Right ventricle myocardium inferior (tissue), 1 donor: ENCODE data around the gene LRP1. TPM values are rescaled to one million over a fixed set of nuclear protein-coding genes. Genes with fewer than 3 reads are reported as not detected.

Experiments used
- ATAC-seq: fragments of 200-7000 bp; cut with Tn5 transposase; one replicate; pipeline ENCODE4 v1.9.1; 2020; ENCODE audit warnings: mild to moderate bottlenecking, moderate library complexity
- DNase-seq: peaks from one replicate; pipeline ENCODE4 v3.0.0; 2021; ENCODE audit errors: missing footprints
- intact Hi-C: fragments of 100-400 bp; cut with DNase I; formaldehyde crosslinking; loops from one replicate; pipeline ENCODE4 v1.11.0; 2022
- microRNA-seq: library from miRNA; unstranded; fragments of <30 nt; microRNA quantifications from one replicate; pipeline ENCODE4 v1.2.0, GENCODE V29; 2020
- total RNA-seq: library from RNA; stranded (reverse); fragmentation: NEBNext Ultra II Directional; extraction: Animal tissue kit (Norgen Biotek cat#: 25700); gene quantifications from one replicate; pipeline ENCODE4 v1.2.1, GENCODE V29; 2021
- donor health status: DM: no; HTN: yes; CAD: no; lungs with severe emphysema.

Gene LRP1
- total RNA-seq, 1 donor from 2014 or later, result 143 TPM

DNA sequence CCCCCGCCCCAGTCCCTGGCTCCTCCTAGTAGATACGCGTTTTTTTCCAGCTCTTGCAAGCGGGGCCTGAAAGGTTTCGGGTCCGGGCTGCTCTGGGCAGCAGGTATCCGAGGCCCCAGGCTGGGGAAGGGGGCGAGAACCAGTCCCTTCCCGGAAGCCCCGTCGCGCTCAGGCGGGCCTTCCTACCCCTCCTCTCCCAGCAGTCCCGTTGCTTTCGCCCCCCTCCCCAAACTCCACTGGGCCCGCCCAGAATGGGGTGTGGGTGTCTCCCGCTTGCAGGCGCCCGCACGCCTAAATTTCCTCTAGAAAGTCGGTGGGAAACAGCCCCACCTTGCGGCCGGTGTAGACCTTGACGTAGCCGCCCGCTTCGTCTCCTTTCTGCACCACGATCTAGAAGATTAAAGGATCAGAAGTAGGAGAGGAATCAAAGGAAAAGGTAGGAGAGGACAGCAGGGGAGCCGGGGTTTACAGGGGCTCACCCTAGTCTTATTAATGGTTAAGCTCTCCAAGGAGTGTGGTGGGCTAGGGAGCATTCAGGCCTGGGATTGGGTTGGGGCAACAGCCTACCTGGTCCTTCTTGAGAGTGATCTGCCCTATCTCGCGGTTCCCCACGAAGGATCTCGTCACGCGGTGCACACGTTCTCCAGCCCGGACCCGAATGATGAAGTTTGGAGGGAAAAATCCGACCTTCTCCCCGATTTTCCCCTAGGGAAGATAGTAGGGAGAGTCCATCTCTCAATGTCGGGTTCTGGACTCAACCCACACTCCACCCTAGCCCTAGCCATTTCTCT lies 115.4 kb downstream of the LRP1 start:
- ATAC-seq (no peak), DNase-seq (peak; percentile 91)
- intact Hi-C loops, result loop anchor here (1.0 kb wide), 1 partner anchor 30 kb away; no protein-coding TSS in a partner anchor

- ATAC-seq (no peak), DNase-seq (no peak)
- intact Hi-C loops, result no loop called here
Measured at GRCh38 chr12:57244312-57244696, 116.0 kb downstream of the LRP1 start.

GRCh38 chr12:57247041-57247440 lies 118.8 kb downstream of the LRP1 start:
- DNase-seq, result no peak
- intact Hi-C loops, result no loop called here
- ATAC-seq, result no peak

- no peak for ATAC-seq
- intact Hi-C loops, result no loop called here
- peak; percentile 73 for DNase-seq
Measured at GRCh38 chr12:57248934-57249742, 120.9 kb downstream of the LRP1 start.

- intact Hi-C loops, result no loop called here
- ATAC-seq (no peak), DNase-seq (no peak)
Measured at GRCh38 chr12:57250541-57250940, 122.3 kb downstream of the LRP1 start.

DNA sequence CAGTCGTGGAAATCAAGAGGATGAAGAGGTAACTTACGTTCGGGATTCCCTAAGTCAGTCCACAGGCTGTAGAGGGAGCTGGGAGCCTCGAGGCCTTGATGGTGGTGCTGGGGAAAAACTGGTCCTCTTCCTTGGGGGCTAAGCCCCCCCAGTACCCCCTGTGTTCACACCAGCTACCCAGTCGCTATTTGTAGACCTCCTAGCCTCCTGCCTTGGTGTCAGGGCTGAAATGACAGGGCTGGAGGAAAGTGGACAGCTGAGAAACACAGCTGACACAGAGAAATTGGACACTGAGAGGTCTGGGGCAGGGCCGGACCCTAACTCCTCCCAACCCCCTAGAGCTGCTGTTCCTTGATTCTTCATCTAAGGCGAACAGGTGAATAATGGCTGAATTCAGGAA lies 122.7 kb downstream of the LRP1 start, which contains the start of gene STAC3:
STAC3 (minus strand) TSS at position 232 of the 400 bp plus-strand sequence. CDS start 1,551 bp downstream, outside the sequence.
- no peak for DNase-seq
- no peak for ATAC-seq
- intact Hi-C loops, result no loop called here

DNA sequence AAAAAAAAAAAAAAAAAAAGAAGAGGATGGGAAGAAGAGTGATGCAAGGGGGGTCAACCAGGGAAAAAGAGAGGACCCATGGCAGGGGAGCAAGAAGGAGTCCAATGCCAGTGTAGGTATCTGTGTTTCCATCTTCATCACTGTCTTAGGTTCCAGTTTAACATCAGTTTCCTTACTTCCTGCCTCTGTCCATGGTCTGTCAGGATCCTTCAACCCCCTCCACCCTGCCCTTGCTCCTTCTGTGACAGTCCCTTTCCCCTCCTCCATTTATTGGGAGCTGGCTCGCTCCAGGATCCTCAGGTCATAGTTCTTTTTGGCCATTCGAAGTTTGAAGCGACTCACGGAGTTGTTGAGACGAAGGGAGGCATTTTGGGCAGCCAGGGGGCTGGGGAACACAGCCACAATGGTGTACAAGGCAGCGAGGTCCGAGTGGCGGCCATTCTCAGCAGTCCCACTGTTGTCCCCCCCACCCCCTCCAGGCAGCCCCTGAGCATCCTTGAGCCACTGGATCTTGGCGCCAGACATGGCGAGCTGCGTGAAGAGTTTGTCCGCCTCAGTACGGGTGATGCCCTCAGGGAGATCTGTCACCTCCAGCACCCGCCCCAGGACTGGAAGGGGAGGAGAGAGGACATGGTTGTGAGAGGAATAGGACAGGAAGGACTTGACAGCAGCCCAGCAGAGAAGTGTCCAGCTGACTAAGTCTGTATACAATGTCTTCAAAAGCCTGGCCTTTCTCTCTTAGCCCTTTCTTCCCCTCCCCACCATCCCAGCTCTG lies 126.4 kb downstream of the LRP1 start:
- DNase-seq, result no peak
- intact Hi-C loops, result no loop called here
- no peak for ATAC-seq

GRCh38 chr12:57255916-57256315 lies 127.6 kb downstream of the LRP1 start:
- ATAC-seq (no peak), DNase-seq (no peak)
- intact Hi-C loops, result no loop called here

GRCh38 chr12:57258977-57259970 lies 131.0 kb downstream of the LRP1 start:
- DNase-seq, result peak; percentile 77
- peak; percentile 81 for ATAC-seq
- intact Hi-C loops, result no loop called here

DNA sequence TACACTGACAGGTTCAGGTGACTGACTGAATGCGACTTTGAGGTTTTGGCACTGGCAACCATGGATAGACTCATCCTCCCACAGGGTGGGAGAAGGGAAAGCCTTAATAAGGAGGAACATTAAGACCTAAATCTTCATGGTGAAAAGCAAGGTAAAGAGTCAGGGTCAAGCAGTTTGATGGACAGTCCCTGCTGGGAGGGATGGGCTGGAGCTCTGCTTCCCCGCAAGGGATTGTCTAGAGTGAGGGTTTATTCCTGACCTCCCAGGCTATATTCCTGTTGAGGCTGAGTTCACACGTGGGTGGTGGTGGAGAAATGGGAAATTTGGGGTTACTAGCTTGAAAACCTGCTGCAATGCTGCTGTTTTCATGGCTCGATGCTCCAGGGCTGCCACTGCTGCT lies 132.1 kb downstream of the LRP1 start:
- DNase-seq (no peak), ATAC-seq (no peak)
- intact Hi-C loops, result no loop called here

GRCh38 chr12:57261428-57261865 lies 133.2 kb downstream of the LRP1 start:
- ATAC-seq (peak; percentile 43), DNase-seq (no peak)
- intact Hi-C loops, result no loop called here

DNA sequence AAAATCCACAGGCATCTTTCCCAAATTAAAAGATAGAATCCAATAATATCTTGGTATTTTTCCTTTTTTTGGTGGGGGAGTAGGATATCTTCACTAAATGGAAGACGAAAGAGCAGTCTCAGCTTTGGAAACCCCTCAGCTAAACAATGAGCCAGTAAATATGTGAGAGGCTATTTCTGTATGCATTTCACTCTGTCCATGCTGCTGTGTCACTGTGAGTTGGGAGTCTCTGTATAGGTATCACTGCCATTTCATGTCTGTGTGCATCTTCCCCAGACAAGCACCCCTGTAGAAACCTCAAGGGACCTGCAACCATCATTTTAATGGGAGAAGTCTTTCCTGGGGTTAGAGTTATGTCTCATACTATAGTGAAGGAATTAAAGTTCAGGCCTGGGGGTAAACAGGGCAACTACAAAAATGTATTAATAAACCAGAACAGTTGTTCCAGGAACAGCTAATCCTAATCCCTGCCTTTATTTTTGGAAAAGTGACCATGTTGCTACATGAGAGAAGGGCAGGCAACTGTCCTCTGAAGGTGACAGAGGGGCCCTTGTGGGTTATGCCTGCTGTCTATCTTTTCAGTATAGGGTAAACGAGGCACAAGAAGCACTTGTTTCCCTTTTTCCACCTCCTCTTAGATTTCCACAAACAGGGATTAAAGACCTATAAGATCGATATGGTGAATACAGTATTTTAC lies 134.0 kb downstream of the LRP1 start:
- ATAC-seq, result no peak

More for the DNA sequence above, 134.0 kb downstream of the LRP1 start:
- no peak for DNase-seq
- intact Hi-C loops, result no loop called here

Small RNA genes lying within 50 kb of the gene (microRNA-seq; reads per million reads assigned to microRNA genes)
- 1.1 reads per million for gene MIR1228

Other genes starting within 250 kb of the LRP1 start
- gene SDR9C7, start 194.1 kb upstream of the LRP1 start, total RNA-seq, result not detected
- not detected for gene RDH16, start 170.9 kb upstream of the LRP1 start, total RNA-seq
- gene ZBTB39, start 121.9 kb upstream of the LRP1 start, total RNA-seq, result 3.3 TPM
- gene TAC3, start 112.0 kb upstream of the LRP1 start, total RNA-seq, result not detected
- gene MYO1A, start 78.4 kb upstream of the LRP1 start, total RNA-seq, result not detected
- gene NEMP1, start 49.7 kb upstream of the LRP1 start, total RNA-seq, result 3.3 TPM
- gene NAB2, start 39.4 kb upstream of the LRP1 start, total RNA-seq, result 9.8 TPM
- gene STAT6, start 17.1 kb upstream of the LRP1 start, total RNA-seq, result 58.3 TPM
- gene LRP1-AS, start 19.1 kb downstream of the LRP1 start, total RNA-seq, result not detected
- 0.60 TPM for gene NXPH4, start 88.3 kb downstream of the LRP1 start, total RNA-seq
- gene SHMT2, start 101.2 kb downstream of the LRP1 start, total RNA-seq, result 32.8 TPM
- 1.2 TPM for gene STAC3, start 122.7 kb downstream of the LRP1 start, total RNA-seq